Activated gamma-delta T cell (primary cell): Measurements from ENCODE around the gene EGLN2.
A peak's percentile ranks its signal among the peaks of the same experiment; 100 is the strongest.
"Not testable (repeated sequence)": the region's sequence is repeated elsewhere in the genome, so short reads cannot be mapped to it uniquely, and the experiment has no call there.

Source experiments
- DNase-seq: peaks from one replicate; lab custom pipeline; 2025; lab: John Stamatoyannopoulos, UW

The EGLN2 gene

GRCh38 chr19:40819479-40820234 lies 20.7 kb downstream of the EGLN2 start:
- not testable (repeated sequence) for DNase-seq

DNA sequence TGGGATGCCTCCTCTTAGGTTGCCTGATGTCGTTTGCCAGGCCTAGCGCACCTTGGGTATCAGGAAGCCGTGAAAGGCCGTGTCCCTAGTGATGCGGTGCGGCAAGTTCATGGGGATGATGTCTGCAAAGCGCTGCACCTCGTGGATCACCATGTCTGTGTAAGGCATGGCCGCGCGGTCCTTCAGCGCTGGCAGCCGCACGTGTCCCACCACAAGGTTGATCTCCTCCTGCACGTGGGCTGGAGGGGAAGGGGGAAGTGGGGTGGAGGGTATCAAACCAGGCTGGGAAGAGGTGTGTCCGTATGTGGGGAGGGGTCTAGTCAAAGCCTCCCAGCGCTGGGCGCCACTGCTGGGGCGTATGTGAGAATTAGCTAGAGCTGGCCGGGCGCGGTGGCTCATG lies 23.2 kb downstream of the EGLN2 start:
- DNase-seq: no peak

GRCh38 chr19:40822704-40823553 lies 23.9 kb downstream of the EGLN2 start:
- not testable (repeated sequence) for DNase-seq

DNA sequence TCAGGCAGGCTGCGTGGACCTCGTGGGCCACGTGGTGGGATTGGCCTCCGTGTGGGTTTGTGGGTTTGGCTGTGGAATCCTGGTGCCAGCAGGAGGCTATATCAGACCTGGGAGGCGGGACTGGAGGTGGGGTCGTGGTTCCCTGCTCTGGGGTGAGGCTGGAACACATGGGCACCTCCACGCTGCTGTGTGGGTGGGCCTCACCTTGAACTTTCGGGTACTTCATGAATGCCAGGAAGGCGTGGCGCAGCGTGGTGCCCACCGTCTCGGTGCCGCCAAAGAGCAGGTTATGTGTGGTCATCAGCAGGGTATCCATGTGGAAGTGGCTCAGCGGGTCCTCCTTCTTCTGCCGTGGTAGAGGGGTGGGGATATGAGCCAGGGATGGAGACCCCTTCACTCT lies 25.9 kb downstream of the EGLN2 start:
- DNase-seq: not testable (repeated sequence)

GRCh38 chr19:40825460-40826095 lies 26.6 kb downstream of the EGLN2 start:
- DNase-seq: not testable (repeated sequence)

- DNase-seq: not testable (repeated sequence)
Measured at GRCh38 chr19:40826312-40826698, 27.3 kb downstream of the EGLN2 start.

DNA sequence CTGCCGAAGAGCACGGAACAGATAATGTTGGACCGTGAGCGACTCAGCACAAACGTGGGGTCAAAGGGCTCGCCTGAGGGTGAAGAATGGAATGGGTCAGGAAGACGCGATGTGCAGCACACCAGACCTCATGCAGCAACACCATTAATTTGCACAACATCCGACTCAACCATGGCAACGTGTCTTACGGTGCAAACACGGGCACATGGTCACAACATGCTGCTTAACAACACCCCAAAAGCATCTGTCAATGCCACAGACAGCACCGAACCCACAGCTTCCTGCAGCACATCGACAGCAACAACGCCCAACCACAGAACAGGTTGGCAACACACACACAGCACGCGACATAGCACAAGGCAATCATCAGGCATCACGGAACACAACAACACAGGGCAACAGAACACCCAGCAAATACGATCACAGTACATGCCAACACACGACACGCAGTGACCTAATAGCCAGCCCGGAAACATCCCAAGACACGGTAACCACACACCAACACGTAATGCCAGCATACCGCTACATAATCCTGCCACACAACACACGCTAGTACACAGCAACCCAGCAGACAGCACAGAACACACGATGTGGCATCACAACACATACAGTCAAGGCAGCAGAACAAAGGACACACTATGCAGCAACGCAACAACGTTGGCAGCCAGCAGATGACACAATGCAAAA lies 27.9 kb downstream of the EGLN2 start:
- DNase-seq: not testable (repeated sequence)

- no peak for DNase-seq
Measured at GRCh38 chr19:40827386-40828247, 28.6 kb downstream of the EGLN2 start.

DNA sequence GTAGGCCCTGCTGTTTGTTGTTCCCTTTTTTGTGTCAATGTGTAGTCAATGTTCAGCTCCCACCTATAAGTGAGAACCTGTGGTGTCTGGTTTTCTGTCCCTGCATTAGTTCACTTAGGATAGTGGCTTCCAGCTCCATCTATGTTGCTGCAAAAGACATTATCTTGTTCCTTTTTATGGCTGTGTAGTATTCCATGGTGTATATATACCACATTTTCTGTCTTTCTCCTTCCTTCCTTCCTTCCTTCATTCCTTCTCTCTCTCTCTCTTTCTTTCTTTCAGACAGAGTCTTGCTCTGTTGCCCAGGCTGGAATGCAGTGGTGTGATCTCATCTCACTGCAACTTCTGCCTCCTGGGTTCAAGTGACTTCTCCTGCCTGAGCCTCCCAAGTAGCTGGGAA lies 30.2 kb downstream of the EGLN2 start:
- DNase-seq: no peak

DNA sequence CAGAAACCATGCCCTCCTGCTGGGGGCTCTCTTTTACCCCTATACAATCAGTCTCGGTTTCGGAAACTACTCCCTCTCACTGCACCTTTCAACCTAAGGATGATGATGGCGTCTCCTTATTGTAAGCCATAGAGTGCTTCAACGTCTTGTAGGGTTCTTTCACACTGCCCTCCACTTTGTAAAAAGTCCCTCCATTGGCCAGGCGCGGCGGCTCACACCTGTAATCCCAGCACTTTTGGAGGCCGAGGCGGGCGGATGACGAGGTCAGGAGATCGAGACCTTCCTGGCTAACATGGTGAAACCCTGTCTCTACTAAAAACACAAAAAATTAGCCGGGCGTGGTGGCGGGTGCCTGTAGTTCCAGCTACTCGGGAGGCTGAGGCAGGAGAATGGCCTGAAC lies 31.8 kb downstream of the EGLN2 start:
- not testable (repeated sequence) for DNase-seq

GRCh38 chr19:40831502-40832430 lies 32.8 kb downstream of the EGLN2 start:
- no peak for DNase-seq

- DNase-seq: not testable (repeated sequence)
Measured at GRCh38 chr19:40832431-40832790, 33.4 kb downstream of the EGLN2 start.

DNA sequence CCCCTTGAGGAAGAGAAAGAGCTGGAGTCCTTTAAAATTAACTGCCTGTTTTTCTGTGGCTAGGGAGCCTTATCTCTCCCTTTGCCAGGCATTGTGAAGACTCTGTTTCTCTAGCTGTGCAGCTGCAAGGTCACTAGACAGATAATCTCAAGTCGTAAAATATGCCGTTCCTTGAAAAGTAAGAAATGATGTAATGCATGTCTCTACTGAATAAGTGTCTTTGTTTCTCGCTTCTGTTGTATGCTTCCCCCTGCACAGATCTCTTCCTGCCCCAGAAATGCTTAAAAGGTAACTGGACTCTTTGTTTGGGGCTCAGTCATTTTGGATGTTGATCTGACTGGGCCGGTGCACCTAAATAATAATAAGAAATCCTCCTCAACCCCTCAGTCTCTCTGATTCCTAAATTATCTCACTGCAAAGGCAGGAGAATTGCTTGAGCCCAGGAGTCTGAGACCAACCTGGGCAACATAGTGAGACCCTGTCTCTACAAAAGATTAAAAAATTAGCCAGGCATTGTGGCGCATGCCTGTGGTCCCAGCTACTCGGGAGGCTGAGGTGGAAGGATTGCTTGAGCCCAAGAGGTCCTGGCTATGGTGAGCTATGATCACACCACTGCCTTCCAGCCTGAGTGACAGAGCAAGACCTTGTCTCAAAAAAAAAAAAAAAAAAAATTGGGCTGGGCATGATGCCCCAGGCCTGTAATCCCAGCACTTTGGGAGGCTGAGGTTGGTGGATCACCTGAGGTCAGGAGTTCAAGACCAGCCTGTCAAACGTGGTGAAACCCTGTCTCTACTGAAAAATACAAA lies 34.9 kb downstream of the EGLN2 start:
- not testable (repeated sequence) for DNase-seq

GRCh38 chr19:40836754-40837429 lies 37.9 kb downstream of the EGLN2 start:
- DNase-seq: no peak

- not testable (repeated sequence) for DNase-seq
Measured at GRCh38 chr19:40838477-40838876, 39.5 kb downstream of the EGLN2 start.

- DNase-seq: not testable (repeated sequence)
Measured at GRCh38 chr19:40842012-40842411, 43.0 kb downstream of the EGLN2 start.

DNA sequence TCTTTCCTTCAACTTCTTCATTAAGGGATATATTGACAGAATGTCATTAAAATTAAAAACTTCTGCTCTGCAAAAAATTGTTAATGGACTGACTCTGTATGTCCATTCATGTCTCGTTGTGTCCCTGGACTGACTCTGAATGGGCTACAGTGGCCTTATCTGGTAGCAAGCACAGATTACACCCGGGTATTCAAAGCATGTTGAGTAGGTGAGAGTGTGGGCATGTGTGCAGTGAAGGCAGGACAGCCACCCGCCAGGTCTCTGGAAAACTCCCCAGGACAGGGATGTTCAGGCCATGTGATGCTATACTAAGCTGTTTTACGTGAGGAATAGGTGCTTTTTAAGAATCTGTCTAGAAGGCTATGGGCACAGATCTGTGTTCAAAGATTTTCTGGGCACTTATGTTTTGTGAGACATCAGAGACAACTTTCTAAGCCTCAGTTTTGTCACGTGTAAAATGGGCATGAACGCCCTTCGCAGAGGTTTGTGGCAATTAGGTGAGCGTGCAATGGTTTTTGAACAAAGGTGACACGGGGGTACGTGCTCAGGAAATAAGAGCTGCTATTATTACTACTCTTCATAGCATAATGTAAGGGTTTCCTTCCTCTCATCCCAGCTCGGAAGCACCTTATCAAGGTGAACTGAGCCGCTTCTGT lies 44.1 kb downstream of the EGLN2 start:
- not testable (repeated sequence) for DNase-seq

DNA sequence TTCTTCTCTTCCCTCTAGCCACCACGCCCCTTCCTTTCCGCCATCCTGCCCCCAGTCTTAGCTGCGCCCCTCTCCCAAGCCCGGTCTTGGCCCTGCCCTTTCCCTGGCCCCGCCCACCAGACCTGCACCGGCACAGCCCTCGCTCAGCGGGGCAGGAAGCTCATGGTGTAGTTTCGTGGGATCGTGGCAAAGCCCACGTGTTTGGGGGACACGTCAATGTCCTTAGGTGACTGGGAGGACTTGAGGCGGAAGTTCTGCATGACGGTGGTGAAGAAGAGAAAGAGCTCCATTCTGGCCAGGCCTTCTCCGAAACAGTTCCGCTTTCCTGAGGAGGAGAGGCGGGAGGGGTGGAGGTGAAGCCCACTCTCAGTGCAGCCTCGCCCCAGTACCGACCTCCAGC lies 44.7 kb downstream of the EGLN2 start:
- peak; percentile 56 for DNase-seq
